Esophagus muscularis mucosa (tissue), 4 donors: ENCODE measurements around the gene GIGYF1. TPM values are rescaled to one million over a fixed set of nuclear protein-coding genes. Genes with fewer than 3 reads are reported as not detected.

ENCODE experiments used
- DNase-seq: peaks from one replicate; pipeline ENCODE4 v3.0.0-alpha.2; 2017; ENCODE audit errors: extremely low spot score
- H3K27ac ChIP-seq, 4 donors: fragments of 200-600 bp; sonication (generic); replicated peaks in 1 of 4; 1 replicate in 3 of 4; 2 replicates in 1 of 4; pipeline ENCODE4 v1.5.1; 2016 to 2019; ENCODE audit warnings: mild to moderate bottlenecking in 1 of 4
- H3K27me3 ChIP-seq, 4 donors: fragments of 200-600 bp; sonication (generic); one replicate each; pipeline versions ENCODE4 v1.5.1 to v1.6.0; 2016 to 2019
- H3K36me3 ChIP-seq, 4 donors: fragments of 200-600 bp; sonication (generic); one replicate each; pipeline ENCODE4 v1.5.1; 2016 to 2019
- H3K4me1 ChIP-seq, 4 donors: fragments of 200-600 bp; sonication (generic); one replicate each; pipeline ENCODE4 v1.5.1; 2016 to 2019
- H3K4me3 ChIP-seq, 4 donors: fragments of 200-600 bp; sonication (generic); 1 replicate in 2 of 4; 2 replicates in 2 of 4; pipeline ENCODE4 v1.5.1; 2016 to 2019; ENCODE audit warnings: mild to moderate bottlenecking in 4 of 4, moderate library complexity in 1 of 4
- H3K9me3 ChIP-seq, 4 donors: fragments of 200-600 bp; sonication (generic); 1 replicate in 3 of 4; 2 replicates in 1 of 4; pipeline ENCODE4 v1.5.1; 2016 to 2019
- EP300 ChIP-seq: sonication (generic); formaldehyde crosslinking; IDR thresholded peaks from one replicate; pipeline ENCODE4 v1.6.1; 2017; ENCODE audit warnings: antibody characterized with exemption
- POLR2A ChIP-seq: fragments of 450-650 bp; IDR thresholded peaks from one replicate; pipeline ENCODE4 v1.6.1; 2017; ENCODE audit warnings: antibody characterized with exemption, moderate library complexity, mild to moderate bottlenecking, low read depth
- POLR2AphosphoS5 ChIP-seq, 2 donors: sonication (generic); formaldehyde crosslinking; IDR thresholded peaks; one replicate each; pipeline ENCODE4 v1.6.1; 2017; ENCODE audit warnings: antibody characterized with exemption in 2 of 2
- WGBS: methylation state at CpG from one replicate; pipeline ENCODE4 v1.1.5; 2018; 5-methylcytosine and 5-hydroxymethylcytosine counted together
- intact Hi-C: fragments of 100-400 bp; cut with DNase I; formaldehyde crosslinking; loops from one replicate; pipeline ENCODE4 v1.15.1; 2023
- total RNA-seq, 4 donors: library from RNA; depleted of rRNA; stranded (reverse); fragments of >200 nt; gene quantifications; one replicate each; pipeline versions ENCODE4 v1.1.0 to v1.2.1, GENCODE V29; 2016
- TF ChIP-seq, protein P1 (sequence below), 3 experiments: fragments of 200-600 bp in 2 of 3; fragments of 450-650 bp in 1 of 3; sonication (generic) in 2 of 3; IDR thresholded peaks; one replicate each; pipeline ENCODE4 v1.5.1; 2017 to 2019; ENCODE audit warnings: antibody characterized with exemption in 3 of 3, mild to moderate bottlenecking in 2 of 3, moderate library complexity in 1 of 3

The GIGYF1 gene
- total RNA-seq, 4 donors from 2014 or later, result 19.5 to 33.5 (median 30.9) TPM

DNA sequence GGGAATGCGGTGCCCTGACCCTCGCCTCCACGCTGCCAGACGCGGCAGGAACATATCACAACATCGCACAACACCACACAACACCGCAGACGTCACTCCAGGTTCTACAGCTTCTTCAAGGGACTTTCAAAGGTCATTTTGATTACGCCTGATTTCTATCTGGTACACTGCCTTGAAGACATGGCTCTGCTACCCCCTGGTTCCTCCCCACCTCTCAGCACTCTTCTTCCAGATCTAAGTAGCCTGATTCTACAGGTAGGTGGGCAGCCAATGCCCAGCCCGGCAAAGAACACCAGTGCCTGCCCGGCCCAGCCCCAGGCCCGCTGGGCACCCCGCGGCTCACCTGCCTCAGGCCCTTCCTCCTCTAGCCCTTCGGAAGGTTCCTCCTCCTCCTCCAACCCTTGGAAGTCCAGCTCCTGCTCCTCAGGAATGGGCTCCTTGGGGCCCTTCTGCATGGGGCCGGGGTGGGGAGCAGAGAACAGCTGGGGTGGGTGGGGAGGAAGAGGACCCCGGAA, 8.4 kb downstream of the GIGYF1 start:
- no peak for DNase-seq
- H3K36me3 ChIP-seq, result peaks cover 64 to 92% (median 90%) of the 10 kb centered on the region in 4 donors
- H3K4me1 ChIP-seq, result peaks cover 31 to 45% (median 36%) of the 10 kb centered on the region in 4 donors
- TF ChIP-seq POLR2A (no peak), POLR2AphosphoS5 (IDR thresholded peaks at IDR 0.05) (no peak), EP300 (no peak)
- TF ChIP-seq, protein P1, sequence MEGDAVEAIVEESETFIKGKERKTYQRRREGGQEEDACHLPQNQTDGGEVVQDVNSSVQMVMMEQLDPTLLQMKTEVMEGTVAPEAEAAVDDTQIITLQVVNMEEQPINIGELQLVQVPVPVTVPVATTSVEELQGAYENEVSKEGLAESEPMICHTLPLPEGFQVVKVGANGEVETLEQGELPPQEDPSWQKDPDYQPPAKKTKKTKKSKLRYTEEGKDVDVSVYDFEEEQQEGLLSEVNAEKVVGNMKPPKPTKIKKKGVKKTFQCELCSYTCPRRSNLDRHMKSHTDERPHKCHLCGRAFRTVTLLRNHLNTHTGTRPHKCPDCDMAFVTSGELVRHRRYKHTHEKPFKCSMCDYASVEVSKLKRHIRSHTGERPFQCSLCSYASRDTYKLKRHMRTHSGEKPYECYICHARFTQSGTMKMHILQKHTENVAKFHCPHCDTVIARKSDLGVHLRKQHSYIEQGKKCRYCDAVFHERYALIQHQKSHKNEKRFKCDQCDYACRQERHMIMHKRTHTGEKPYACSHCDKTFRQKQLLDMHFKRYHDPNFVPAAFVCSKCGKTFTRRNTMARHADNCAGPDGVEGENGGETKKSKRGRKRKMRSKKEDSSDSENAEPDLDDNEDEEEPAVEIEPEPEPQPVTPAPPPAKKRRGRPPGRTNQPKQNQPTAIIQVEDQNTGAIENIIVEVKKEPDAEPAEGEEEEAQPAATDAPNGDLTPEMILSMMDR (IDR thresholded peaks at IDR 0.05), result no peak
- no peak overlapping the region for H3K4me3 ChIP-seq
- WGBS, result 86% methylated on average over 17 of the region's 17 CpGs
- H3K27me3 ChIP-seq, result no peaks in the 10 kb centered on the region
- no peak overlapping the region for H3K27ac ChIP-seq
- intact Hi-C loops, result no loop called here
- H3K9me3 ChIP-seq, result no peaks in the 10 kb centered on the region

DNA sequence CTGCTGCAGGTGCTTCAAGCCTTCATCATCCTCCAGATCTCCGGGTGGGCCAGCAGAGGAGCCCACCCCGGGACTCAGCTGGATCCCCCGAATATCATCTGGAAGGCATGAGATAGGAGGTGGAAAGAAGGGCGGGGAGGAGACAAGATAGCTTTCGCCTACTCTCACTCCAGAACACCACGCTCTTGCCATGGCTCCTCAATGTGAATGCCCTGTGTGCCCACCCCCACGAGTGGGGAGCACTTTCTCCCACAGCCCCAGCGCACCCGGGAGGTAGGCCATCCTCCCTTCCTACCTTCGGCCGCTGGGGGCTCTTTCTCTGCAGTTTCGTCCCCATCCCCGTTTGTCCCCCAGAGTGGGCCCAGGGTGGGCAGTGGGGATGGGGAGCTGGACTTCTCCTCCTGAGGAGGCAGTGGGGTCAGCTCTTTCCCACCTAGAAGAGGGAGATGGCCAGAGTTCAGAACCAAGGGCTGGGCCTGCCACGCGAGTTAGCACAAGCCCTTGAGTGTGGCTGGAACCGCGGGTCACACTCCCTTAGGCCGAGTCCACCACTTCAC, 8.9 kb downstream of the GIGYF1 start:
- H3K4me1 ChIP-seq, result peaks cover 30 to 45% (median 36%) of the 10 kb centered on the region in 4 donors
- no peak for DNase-seq
- intact Hi-C loops, result no loop called here
- TF ChIP-seq POLR2A (no peak), POLR2AphosphoS5 (IDR thresholded peaks at IDR 0.05) (no peak), EP300 (no peak)
- TF ChIP-seq, protein P1 (IDR thresholded peaks at IDR 0.05), result no peak
- H3K9me3 ChIP-seq, result no peaks in the 10 kb centered on the region
- no peaks in the 10 kb centered on the region for H3K27me3 ChIP-seq
- 92% methylated on average over 16 of the region's 18 CpGs for WGBS
- H3K36me3 ChIP-seq, result peaks cover 64 to 97% (median 95%) of the 10 kb centered on the region in 4 donors
- H3K27ac ChIP-seq, result no peak overlapping the region
- H3K4me3 ChIP-seq, result no peak overlapping the region

DNA sequence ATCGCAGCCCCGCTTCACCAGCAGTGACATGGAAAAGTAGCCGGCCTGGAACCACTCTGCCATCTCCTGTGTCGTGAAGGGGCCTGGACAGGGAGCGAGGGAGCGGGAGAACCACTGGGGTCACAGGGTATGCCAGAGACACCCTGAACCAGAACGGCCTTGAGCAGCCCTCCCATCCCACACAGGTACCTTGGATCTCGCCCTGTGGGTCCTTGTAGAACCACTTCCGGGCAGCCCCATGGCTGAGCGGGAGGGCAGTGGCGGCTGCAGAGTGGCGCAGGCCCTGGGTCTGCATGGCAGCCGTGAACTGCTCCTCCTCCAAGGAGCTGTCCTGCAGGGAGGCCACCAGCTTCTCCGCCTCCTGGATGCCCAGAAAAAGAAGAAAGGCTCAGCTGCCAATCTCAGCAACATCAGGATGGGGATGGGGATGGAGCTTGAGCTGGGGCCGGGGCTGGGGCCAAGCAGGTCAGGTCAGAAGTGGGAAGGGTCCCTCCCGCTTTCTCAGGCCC, 9.5 kb downstream of the GIGYF1 start:
- no peak overlapping the region for H3K27ac ChIP-seq
- intact Hi-C loops, result no loop called here
- 95% methylated on average over 11 of the region's 16 CpGs for WGBS
- no peak overlapping the region for H3K4me3 ChIP-seq
- H3K36me3 ChIP-seq, result peaks cover 64 to 100% (median 98%) of the 10 kb centered on the region in 4 donors
- H3K27me3 ChIP-seq, result no peaks in the 10 kb centered on the region
- no peak for DNase-seq
- H3K4me1 ChIP-seq, result peaks cover 24 to 45% (median 36%) of the 10 kb centered on the region in 4 donors
- no peak for TF ChIP-seq POLR2A
- TF ChIP-seq, protein P1 (IDR thresholded peaks at IDR 0.05), result no peak
- TF ChIP-seq POLR2AphosphoS5 (IDR thresholded peaks at IDR 0.05), result no peak
- TF ChIP-seq EP300, result no peak
- H3K9me3 ChIP-seq, result no peaks in the 10 kb centered on the region

DNA sequence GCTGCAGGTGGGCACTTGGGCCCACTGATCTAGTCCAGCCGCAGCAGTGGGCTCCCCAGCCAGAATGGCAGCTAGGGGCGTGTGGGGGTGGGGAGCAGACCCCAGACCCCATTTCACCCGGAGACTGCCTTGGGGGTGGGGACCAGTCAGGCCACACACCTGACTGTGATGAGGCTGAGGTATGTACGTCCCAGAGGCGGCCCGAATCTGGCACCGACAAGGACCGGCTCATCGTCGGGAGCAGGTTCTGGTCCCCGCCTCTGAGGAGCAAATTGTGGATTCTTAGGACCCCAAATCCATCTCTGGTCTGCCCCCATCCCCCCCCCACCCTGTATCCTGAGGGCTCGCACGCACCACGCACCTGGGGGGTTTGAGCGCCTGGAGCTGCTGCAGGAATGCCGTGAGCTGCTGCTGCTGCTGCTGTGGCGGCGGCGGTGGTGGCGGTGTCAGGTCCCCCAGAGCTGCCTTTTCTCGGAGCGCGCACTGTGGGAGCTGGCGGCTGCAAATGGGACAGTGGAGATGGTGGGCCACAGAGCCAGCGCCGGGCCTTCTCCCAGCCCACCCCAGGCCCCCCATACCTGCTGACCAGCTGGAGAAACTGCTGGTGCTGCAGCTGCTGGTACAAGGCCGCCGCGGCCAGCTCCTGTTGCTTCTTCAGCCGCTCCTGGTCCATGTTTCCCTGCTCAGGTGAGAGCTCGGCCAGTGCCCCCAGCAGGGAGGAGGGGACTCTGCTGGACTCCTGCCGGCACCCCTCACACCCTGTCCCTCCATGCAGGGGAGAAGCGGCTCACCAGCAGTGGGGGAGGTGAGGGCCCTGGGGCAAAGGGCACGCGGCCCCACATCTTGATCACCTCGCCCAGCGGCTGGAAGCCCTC, 10.2 kb downstream of the GIGYF1 start:
- Histone ChIP-seq H3K4me3 (no peak overlapping the region), H3K4me1 (peaks cover 17 to 44% (median 35%) of the 10 kb centered on the region in 4 donors), H3K9me3 (no peaks in the 10 kb centered on the region), H3K27me3 (no peaks in the 10 kb centered on the region), H3K27ac (no peak overlapping the region), H3K36me3 (peaks cover 65 to 100% (median 98%) of the 10 kb centered on the region in 4 donors)
- 91% methylated on average over 23 of the region's 37 CpGs for WGBS
- DNase-seq, result no peak
- TF ChIP-seq EP300, result no peak
- TF ChIP-seq, protein P1 (IDR thresholded peaks at IDR 0.05), result no peak
- no peak for TF ChIP-seq POLR2AphosphoS5 (IDR thresholded peaks at IDR 0.05)
- intact Hi-C loops, result no loop called here
